TTC549 (cell line): ENCODE data around the gene TSC22D2.
A peak's percentile ranks its signal among the peaks of the same experiment; 100 is the strongest.
"Not testable (repeated sequence)": the region's sequence is repeated elsewhere in the genome, so short reads cannot be mapped to it uniquely, and the experiment has no call there.

ENCODE experiments used
- FAIRE-seq: peaks from 2 replicates; lab custom pipeline; 2012; peaks lifted over from hg19 to GRCh38; lab: Jason Lieb, UNC

The TSC22D2 gene

DNA sequence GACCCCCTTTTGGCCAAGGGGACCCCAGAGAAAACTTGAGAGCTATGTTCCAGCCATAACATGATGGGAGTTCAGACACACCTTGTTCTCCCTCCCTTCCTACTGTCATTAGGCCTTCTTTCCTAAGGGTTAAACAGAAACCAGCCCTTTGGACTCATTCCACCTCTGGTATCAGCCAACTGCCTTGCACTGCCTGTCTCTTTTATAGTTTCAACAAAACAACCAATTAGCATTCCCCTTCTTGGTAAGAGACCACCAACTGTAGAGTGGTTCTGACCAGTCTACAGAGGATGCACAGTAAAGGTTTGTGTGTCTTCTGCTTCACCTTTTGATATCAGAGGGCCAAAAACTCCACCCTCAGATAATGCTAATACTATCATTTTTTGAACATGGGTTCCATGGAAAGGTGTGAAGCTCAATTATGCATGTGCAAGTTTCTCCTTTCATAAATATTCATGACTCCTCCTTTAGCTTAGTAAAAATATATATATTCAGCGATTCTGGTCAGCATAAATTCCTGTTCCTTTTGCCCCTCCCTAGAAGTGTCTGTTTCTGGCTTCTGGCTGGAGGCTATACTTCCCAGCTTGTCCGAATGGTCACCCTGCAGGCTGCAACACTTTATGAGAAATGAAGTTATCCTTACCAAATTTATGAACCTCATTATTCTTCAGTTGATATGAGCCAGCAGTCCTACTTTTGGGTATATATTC lies 82.3 kb downstream of the TSC22D2 start:
- no peak for FAIRE-seq

- FAIRE-seq = no peak
These were observed 86.4 kb downstream of the TSC22D2 start for GRCh38 chr3:150494411-150494977.

- FAIRE-seq = no peak
These were observed 87.1 kb downstream of the TSC22D2 start for GRCh38 chr3:150495149-150495548.

DNA sequence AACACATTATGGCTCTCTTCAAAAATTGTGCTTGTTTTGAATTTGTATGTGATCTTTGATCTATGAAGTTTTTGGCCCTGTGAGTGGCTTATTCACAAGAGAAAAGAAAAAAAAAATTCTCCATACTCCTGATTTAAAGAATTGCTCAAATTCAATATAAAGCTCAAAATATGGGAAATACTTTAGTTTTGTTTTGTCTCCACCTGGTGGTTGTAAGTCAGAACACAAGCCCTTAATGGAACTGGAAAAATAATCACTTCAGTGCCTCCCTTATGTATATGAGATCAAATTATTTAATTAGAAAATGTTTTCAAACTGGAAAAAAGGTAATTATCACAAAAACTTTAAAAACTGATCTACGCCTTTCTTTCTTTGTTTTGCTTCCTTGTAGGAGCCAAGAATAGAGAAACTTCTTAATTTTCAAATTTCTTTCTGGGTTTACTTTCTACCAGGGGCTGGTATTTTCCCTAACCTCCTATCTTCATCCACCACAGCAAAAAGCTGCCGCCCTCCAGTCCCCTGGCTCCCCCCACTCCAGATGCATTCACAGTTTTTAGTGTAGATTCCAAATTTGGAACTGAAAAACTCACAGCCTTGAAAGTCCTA lies 87.6 kb downstream of the TSC22D2 start:
- FAIRE-seq = peak; percentile 89

DNA sequence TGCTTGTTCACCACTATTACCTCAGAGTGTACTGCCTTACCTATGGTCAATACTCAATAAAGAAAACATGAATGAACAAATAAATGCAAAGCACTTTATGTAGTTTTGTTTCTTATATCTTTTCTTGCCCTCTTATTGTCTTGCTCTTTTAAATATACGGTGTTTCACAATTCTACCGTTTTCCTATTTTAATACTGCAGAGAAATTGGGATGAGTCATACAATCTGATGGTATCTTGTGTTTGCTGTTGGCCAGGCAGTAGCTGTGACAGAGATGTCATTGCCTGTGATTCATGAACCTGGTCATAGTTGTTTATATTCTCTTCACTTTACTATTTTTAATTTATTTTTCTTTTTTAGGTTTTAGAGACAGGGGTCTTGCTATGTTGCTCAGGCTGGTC lies 89.9 kb downstream of the TSC22D2 start:
- no peak for FAIRE-seq

- FAIRE-seq = not testable (repeated sequence)
These were observed 92.9 kb downstream of the TSC22D2 start for GRCh38 chr3:150500960-150501359.

- FAIRE-seq = no peak
These were observed 95.5 kb downstream of the TSC22D2 start for GRCh38 chr3:150503402-150504099.

GRCh38 chr3:150504483-150504882 lies 96.4 kb downstream of the TSC22D2 start:
- FAIRE-seq = no peak

DNA sequence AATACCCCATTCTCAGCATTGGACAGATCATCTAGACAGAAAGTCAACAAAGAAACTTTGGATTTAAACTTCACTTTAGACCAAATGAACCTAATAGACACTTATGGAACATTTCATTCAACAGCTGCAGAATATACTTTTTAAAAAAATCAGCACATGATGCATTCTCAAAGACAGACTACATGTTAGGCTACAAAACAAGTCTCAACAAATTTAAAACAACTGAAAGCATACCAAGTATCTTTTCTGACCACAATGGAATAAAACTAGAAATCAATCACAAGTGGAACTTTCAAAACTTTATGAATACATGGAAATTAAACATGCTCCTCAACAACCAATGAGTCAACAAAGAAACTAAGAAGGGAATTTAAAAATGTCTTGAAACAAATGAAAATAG lies 100.3 kb downstream of the TSC22D2 start:
- no peak for FAIRE-seq

DNA sequence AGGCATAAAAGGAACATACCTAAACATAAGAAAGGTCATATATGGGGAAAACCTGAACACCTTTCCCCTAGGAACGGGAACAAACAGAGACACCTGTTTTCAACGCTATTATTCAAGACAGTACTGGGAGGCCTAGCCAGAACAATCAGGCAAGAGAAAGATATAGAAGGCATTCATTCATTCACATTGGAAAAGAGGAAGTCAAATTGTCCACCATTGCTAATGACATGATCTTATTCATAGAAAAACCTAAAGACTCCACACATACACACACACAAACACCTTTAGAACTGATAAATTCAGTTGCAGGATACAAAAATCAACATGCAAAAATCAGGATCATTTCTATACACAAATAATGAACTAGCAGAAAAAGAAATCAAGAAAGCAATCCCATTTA lies 101.7 kb downstream of the TSC22D2 start:
- no peak for FAIRE-seq

DNA sequence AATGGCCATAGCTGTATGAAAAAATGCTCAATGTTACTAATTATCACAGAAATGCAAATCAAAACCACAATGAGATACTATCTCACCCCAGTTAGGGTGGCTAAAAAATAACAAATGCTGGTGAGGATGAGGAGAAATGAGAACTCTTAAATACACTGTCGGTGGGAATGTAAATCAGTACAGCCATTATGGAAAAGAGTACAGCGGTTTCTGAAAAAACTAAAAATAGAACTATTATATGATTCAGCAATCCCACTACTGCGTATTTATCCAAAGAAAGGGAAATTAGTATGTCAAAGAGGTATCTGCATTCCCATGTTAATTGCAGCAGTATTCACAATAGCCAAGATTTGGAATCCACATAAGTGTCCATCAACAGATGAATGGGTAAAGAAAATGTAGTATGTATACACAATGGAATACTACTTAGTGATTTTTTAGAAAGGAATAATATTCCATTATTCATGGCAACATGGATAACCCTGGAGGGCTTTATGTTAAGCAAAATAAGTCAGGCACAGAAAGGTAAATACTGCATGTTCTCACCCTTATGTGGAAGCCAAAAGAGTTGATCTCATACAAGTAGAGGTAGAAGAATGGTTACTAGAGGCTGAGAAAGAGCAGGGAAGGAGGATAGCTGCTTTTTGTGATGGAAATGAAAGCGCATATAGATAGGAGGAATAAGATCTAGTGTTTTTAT lies 103.2 kb downstream of the TSC22D2 start:
- FAIRE-seq = no peak

- no peak for FAIRE-seq
These were observed 107.1 kb downstream of the TSC22D2 start for GRCh38 chr3:150515210-150515609.
